GM20000 (cell line): ENCODE data around the gene BBS9.

Experiments used
- DNase-seq: peaks from one replicate; pipeline ENCODE4 v3.0.0; 2012; ENCODE audit warnings: low spot score
- TF ChIP-seq, protein P1 (sequence below): IDR thresholded peaks from 2 replicates; pipeline ENCODE4 v1.5.1; 2012; ENCODE audit warnings: mild to moderate bottlenecking, control low read depth; ENCODE audit errors: extremely low read depth, missing control alignments

The BBS9 gene

DNA sequence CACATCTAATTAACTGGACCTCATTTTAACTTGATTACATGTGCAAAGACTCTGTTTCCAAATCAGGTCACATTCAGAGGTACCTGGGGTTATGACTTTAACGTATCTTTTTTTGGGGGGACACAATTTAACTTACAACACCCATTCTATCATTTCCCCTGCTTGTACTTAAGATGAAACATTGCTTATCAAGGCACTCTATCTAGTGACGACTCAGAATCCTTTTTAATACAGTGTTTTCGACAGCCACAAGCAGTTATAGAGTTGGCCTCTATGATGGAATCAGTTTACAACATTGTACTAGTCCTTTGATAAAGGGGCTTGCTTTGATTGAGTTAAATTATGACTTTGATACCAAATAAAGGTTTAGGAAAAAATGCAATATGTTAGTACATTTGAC, 22.7 kb downstream of the BBS9 start:
- TF ChIP-seq, protein P1, sequence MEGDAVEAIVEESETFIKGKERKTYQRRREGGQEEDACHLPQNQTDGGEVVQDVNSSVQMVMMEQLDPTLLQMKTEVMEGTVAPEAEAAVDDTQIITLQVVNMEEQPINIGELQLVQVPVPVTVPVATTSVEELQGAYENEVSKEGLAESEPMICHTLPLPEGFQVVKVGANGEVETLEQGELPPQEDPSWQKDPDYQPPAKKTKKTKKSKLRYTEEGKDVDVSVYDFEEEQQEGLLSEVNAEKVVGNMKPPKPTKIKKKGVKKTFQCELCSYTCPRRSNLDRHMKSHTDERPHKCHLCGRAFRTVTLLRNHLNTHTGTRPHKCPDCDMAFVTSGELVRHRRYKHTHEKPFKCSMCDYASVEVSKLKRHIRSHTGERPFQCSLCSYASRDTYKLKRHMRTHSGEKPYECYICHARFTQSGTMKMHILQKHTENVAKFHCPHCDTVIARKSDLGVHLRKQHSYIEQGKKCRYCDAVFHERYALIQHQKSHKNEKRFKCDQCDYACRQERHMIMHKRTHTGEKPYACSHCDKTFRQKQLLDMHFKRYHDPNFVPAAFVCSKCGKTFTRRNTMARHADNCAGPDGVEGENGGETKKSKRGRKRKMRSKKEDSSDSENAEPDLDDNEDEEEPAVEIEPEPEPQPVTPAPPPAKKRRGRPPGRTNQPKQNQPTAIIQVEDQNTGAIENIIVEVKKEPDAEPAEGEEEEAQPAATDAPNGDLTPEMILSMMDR = no peak
- no peak for DNase-seq

DNA sequence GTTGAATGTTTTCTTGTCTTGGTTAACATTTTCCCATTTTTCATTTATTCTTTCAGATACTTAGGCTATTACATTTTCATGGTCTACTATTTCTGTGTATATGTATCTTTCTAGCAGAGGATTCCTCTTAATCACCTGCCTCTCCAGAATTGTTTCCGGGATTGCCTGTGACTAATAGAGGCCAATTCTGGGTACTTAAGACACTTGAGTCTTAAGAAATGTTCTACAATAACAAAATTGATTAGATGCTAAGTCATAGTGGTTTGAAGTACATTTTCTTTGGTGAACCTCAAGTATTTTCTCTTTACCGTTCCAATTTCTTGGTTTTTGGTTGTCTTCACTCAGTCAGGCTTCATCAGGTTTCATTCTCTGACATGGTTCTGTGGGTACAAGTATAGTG, 26.4 kb downstream of the BBS9 start:
- DNase-seq = no peak
- TF ChIP-seq, protein P1 = no peak

DNA sequence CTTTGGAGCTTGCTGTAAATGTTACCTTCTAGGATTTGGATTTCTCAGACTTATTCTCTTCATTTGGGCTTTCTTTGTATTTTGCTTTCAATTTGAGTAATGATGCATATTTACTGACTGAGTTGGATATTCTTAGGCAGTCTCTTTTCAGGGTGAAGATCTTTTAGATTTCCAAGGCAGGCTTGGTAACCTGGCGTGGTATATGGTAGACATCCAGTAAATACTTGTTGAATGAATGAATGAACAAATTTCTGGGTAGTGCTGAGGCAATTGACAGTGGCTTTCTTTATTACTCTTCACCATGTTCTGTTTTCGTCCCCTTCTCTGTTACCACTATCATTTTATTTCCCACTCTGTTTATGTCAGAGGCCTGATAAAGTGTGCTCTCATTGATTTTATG, 27.1 kb downstream of the BBS9 start:
- DNase-seq = no peak
- TF ChIP-seq, protein P1 = no peak

DNA sequence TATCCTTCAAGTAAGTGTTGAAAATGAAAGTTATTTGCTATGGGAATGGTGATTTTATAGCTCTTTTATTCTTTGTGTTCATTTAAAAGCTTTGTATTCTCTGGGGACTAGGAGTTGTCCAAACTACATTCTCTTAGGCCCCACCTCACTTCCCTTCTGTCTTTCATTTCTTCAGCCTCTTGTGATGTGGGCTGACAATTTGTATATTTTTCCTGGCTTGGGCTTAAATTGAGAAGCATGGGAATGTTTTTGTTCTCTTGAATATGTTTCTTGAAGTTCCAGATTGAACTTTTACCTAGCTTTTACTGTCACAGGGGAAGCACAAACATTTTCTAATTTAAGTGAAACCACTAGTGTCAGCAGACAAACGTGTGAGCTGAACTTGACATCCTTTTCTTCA, 27.9 kb downstream of the BBS9 start:
- TF ChIP-seq, protein P1 = no peak
- DNase-seq = no peak

DNA sequence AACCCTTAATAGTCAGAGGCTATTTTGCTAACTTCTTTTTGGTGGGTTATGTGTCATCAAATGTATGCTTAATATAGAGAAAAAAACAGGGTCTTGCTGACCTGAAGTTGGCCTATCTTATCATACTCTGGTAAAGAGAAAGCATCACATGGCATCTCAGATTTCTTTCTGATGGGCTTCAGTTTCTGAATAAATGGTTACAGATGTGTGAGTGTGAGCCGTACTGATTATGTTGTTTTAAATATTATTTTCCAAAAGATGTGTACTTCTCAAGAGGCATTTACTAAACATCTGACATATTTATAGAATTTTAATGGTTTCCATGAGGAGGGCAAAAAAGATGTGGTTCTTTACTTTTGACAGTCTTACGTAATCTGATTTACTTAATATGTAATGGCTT, 28.4 kb downstream of the BBS9 start:
- DNase-seq = no peak
- TF ChIP-seq, protein P1 = no peak

DNA sequence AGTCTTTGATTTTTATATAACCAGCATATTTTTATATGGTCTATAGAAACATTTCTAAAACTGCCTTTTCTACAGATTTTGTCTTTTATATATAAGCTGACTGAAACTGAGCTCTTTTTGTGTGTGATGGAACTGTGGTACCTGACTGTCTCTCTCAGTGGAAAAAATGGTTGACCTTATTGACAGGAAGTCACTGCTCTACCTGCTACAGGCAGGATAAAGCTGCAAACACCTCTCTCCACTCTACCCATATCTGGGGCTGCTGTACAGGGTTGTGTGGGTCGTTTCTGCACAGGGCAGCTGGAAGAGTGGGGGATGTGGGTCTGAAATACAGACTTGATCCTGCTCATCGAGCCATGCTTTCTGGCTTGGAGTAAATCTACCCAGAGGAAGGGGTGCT, 48.5 kb downstream of the BBS9 start:
- DNase-seq = no peak
- TF ChIP-seq, protein P1 = no peak

DNA sequence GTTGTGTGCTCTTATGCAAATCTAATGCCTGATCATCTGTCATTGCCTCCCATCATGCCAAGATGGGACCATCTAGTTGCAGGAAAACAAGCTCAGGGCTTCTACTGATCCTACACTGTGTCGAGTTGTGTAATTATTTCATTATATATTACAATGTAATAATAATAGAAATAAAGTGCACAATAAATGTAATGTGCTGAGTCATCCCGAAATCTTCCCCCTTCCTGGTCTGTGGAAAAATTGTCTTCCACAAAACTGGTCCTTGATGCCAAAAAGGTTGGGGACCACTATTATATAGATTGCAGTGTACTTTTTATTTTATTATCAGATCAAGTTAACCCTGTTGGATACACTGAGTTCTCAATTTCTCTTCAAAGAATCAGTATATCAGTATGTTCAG, 50.2 kb downstream of the BBS9 start:
- no peak for DNase-seq
- TF ChIP-seq, protein P1 = no peak
